ENCODE results near the gene MTX2.

Gene MTX2

GRCh38 chr2:176278927-176279326 lies 9.7 kb downstream of the MTX2 start:
- Histone ChIP-seq H3K27ac (no peak overlapping the region), H3K36me3 (ENCODE audit: insufficient read depth, low read length) (no peaks in the 10 kb centered on the region), H3K9ac (ENCODE audit: insufficient read length) (no peak overlapping the region), H3K9me3 (ENCODE audit: low read depth, low read length) (no peaks in the 10 kb centered on the region), H3K4me3 (0 out of 2 replicates have a peak overlapping the region, but pooled peaks have one; percentile 2)
- DNase-seq (ENCODE audit: low read depth, low spot score): no peak
- no peak for TF ChIP-seq POLR2AphosphoS5 (IDR thresholded peaks at IDR 0.05; ENCODE audit: borderline replicate concordance, low read depth, low read length)
- no peak for TF ChIP-seq FOXP2 (optimal IDR thresholded peaks at IDR 0.05; ENCODE audit: control extremely low read depth, extremely low read length, insufficient read depth)
- TF ChIP-seq EZH2 (IDR thresholded peaks at IDR 0.05): no peak

- TF ChIP-seq FOXP2 (optimal IDR thresholded peaks at IDR 0.05; ENCODE audit: control extremely low read depth, extremely low read length, insufficient read depth) (no peak), POLR2AphosphoS5 (IDR thresholded peaks at IDR 0.05; ENCODE audit: borderline replicate concordance, low read depth, low read length) (no peak)
- H3K27ac ChIP-seq: no peak overlapping the region
- no peaks in the 10 kb centered on the region for H3K36me3 ChIP-seq (ENCODE audit: insufficient read depth, low read length)
- DNase-seq (ENCODE audit: low read depth, low spot score): no peak
- H3K9ac ChIP-seq (ENCODE audit: insufficient read length): no peak overlapping the region
- no peaks in the 10 kb centered on the region for H3K9me3 ChIP-seq (ENCODE audit: low read depth, low read length)
- H3K4me3 ChIP-seq: no peak overlapping the region
Measured at GRCh38 chr2:176280156-176280555, 10.9 kb downstream of the MTX2 start.

GRCh38 chr2:176280867-176281658 lies 11.8 kb downstream of the MTX2 start:
- H3K9ac ChIP-seq (ENCODE audit: insufficient read length): no peak overlapping the region
- no peaks in the 10 kb centered on the region for H3K36me3 ChIP-seq (ENCODE audit: insufficient read depth, low read length)
- no peaks in the 10 kb centered on the region for H3K9me3 ChIP-seq (ENCODE audit: low read depth, low read length)
- TF ChIP-seq POLR2AphosphoS5 (IDR thresholded peaks at IDR 0.05; ENCODE audit: borderline replicate concordance, low read depth, low read length): no peak
- TF ChIP-seq FOXP2 (optimal IDR thresholded peaks at IDR 0.05; ENCODE audit: control extremely low read depth, extremely low read length, insufficient read depth): no peak
- no peak for TF ChIP-seq EZH2 (IDR thresholded peaks at IDR 0.05)
- no peak overlapping the region for H3K4me3 ChIP-seq
- no peak overlapping the region for H3K27ac ChIP-seq
- no peak for DNase-seq (ENCODE audit: low read depth, low spot score)

GRCh38 chr2:176283291-176284068 lies 14.2 kb downstream of the MTX2 start:
- Histone ChIP-seq H3K4me3 (no peak overlapping the region), H3K9me3 (ENCODE audit: low read depth, low read length) (no peaks in the 10 kb centered on the region), H3K36me3 (ENCODE audit: insufficient read depth, low read length) (no peaks in the 10 kb centered on the region), H3K27ac (no peak overlapping the region), H3K9ac (ENCODE audit: insufficient read length) (no peak overlapping the region)
- no peak for DNase-seq (ENCODE audit: low read depth, low spot score)
- TF ChIP-seq EZH2 (IDR thresholded peaks at IDR 0.05) (no peak), FOXP2 (optimal IDR thresholded peaks at IDR 0.05; ENCODE audit: control extremely low read depth, extremely low read length, insufficient read depth) (no peak), POLR2AphosphoS5 (IDR thresholded peaks at IDR 0.05; ENCODE audit: borderline replicate concordance, low read depth, low read length) (no peak)

- DNase-seq (ENCODE audit: low read depth, low spot score): no peak
- Histone ChIP-seq H3K36me3 (ENCODE audit: insufficient read depth, low read length) (no peaks in the 10 kb centered on the region), H3K27ac (no peak overlapping the region), H3K9ac (ENCODE audit: insufficient read length) (no peak overlapping the region), H3K4me3 (no peak overlapping the region), H3K9me3 (ENCODE audit: low read depth, low read length) (no peaks in the 10 kb centered on the region)
- TF ChIP-seq FOXP2 (optimal IDR thresholded peaks at IDR 0.05; ENCODE audit: control extremely low read depth, extremely low read length, insufficient read depth): no peak
- TF ChIP-seq EZH2 (IDR thresholded peaks at IDR 0.05): no peak
- no peak for TF ChIP-seq POLR2AphosphoS5 (IDR thresholded peaks at IDR 0.05; ENCODE audit: borderline replicate concordance, low read depth, low read length)
Measured at GRCh38 chr2:176284461-176285049, 15.3 kb downstream of the MTX2 start.

DNA sequence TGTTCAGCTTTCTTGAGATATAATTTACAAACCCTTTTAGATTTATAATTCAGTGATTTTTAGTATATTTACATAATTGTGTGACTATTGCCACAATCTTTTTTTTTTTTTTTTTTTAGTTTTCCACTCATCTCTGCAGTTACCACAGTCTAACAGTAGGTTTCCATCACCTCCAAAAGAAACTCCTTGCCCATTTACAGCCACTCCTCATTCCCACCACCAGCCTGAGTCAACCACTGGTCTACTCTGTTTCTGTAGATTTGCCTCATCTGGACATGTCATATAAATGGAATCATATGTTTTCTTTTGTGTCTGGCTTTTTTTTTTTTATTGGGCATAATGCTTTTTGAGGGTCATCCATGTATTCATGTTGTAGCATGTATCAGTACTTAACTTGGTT lies 16.1 kb downstream of the MTX2 start:
- H3K4me3 ChIP-seq: no peak overlapping the region
- H3K27ac ChIP-seq: no peak overlapping the region
- TF ChIP-seq POLR2AphosphoS5 (IDR thresholded peaks at IDR 0.05; ENCODE audit: borderline replicate concordance, low read depth, low read length) (no peak), FOXP2 (optimal IDR thresholded peaks at IDR 0.05; ENCODE audit: control extremely low read depth, extremely low read length, insufficient read depth) (no peak), EZH2 (IDR thresholded peaks at IDR 0.05) (no peak)
- no peak overlapping the region for H3K9ac ChIP-seq (ENCODE audit: insufficient read length)
- DNase-seq (ENCODE audit: low read depth, low spot score): no peak
- no peaks in the 10 kb centered on the region for H3K36me3 ChIP-seq (ENCODE audit: insufficient read depth, low read length)
- no peaks in the 10 kb centered on the region for H3K9me3 ChIP-seq (ENCODE audit: low read depth, low read length)

DNA sequence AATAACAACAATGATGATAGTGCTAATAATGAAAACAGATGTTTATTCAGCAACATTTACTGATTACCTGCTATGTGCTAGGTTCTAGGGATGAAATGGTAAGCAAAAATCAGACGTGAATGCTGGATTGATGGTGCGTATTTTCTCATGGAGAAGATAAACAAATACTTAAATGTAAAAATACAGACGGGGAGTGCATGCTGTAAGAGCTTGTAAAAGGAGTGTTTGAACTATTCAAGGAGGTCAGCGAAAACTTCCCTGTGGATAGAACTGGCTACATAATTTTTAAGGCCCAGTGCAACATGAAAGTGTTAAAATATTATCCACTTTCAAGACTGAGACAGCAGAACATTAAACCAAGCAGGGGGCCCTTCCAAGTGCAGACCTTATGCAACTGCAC lies 22.1 kb downstream of the MTX2 start:
- no peaks in the 10 kb centered on the region for H3K9me3 ChIP-seq (ENCODE audit: low read depth, low read length)
- H3K4me3 ChIP-seq: no peak overlapping the region
- H3K36me3 ChIP-seq (ENCODE audit: insufficient read depth, low read length): no peaks in the 10 kb centered on the region
- DNase-seq (ENCODE audit: low read depth, low spot score): no peak
- TF ChIP-seq FOXP2 (optimal IDR thresholded peaks at IDR 0.05; ENCODE audit: control extremely low read depth, extremely low read length, insufficient read depth): no peak
- TF ChIP-seq EZH2 (IDR thresholded peaks at IDR 0.05): no peak
- no peak for TF ChIP-seq POLR2AphosphoS5 (IDR thresholded peaks at IDR 0.05; ENCODE audit: borderline replicate concordance, low read depth, low read length)
- H3K9ac ChIP-seq (ENCODE audit: insufficient read length): no peak overlapping the region
- no peak overlapping the region for H3K27ac ChIP-seq

- no peak overlapping the region for H3K9ac ChIP-seq (ENCODE audit: insufficient read length)
- no peak for DNase-seq (ENCODE audit: low read depth, low spot score)
- H3K36me3 ChIP-seq (ENCODE audit: insufficient read depth, low read length): no peaks in the 10 kb centered on the region
- no peak for TF ChIP-seq FOXP2 (optimal IDR thresholded peaks at IDR 0.05; ENCODE audit: control extremely low read depth, extremely low read length, insufficient read depth)
- no peak for TF ChIP-seq EZH2 (IDR thresholded peaks at IDR 0.05)
- no peak for TF ChIP-seq POLR2AphosphoS5 (IDR thresholded peaks at IDR 0.05; ENCODE audit: borderline replicate concordance, low read depth, low read length)
- no peaks in the 10 kb centered on the region for H3K9me3 ChIP-seq (ENCODE audit: low read depth, low read length)
- H3K27ac ChIP-seq: no peak overlapping the region
- H3K4me3 ChIP-seq: no peak overlapping the region
Measured at GRCh38 chr2:176291809-176292283, 22.6 kb downstream of the MTX2 start.

Measured in SK-N-MC (cell line).